Activated naive CD4-positive, alpha-beta T cell treated with anti-CD3 and anti-CD28 coated beads, Interleukin-2, amount 10 ng/mL, durations not matched to agents 7 days and 5 days (primary cell): Measurements from ENCODE around the gene ORAI2.
A peak's percentile ranks its signal among the peaks of the same experiment; 100 is the strongest.
"Not testable (repeated sequence)": the region's sequence is repeated elsewhere in the genome, so short reads cannot be mapped to it uniquely, and the experiment has no call there.

Experiments
- CTCF ChIA-PET: fragments of 350-600 bp; sonication (Branson Sonifier 250); formaldehyde crosslinking; loops from one replicate; lab custom pipeline; 2021; ENCODE audit warnings: antibody characterized with exemption; lab: Charles Lee
- DNase-seq: peaks from one replicate; pipeline ENCODE4 v3.0.0-alpha.2; 2020
- H3K27ac Mint-ChIP-seq: one replicate; pipeline ENCODE4 v1.8.0; 2021; ENCODE audit warnings: mild to moderate bottlenecking, moderate library complexity, mixed read lengths
- H3K27me3 Mint-ChIP-seq: one replicate; pipeline ENCODE4 v1.8.0; 2021; ENCODE audit warnings: mild to moderate bottlenecking, mixed read lengths
- H3K36me3 Mint-ChIP-seq: one replicate; pipeline ENCODE4 v1.8.0; 2021; ENCODE audit warnings: mixed read lengths
- H3K4me1 Mint-ChIP-seq: one replicate; pipeline ENCODE4 v1.8.0; 2021; ENCODE audit warnings: mixed read lengths
- H3K4me3 Mint-ChIP-seq: one replicate; pipeline ENCODE4 v1.8.0; 2021; ENCODE audit warnings: mild to moderate bottlenecking, moderate library complexity, mixed read lengths
- H3K9me3 Mint-ChIP-seq: one replicate; pipeline ENCODE4 v1.8.0; 2021; ENCODE audit warnings: mixed read lengths

Gene ORAI2

GRCh38 chr7:102494473-102495149 is 61.2 kb downstream of the ORAI2 start:
- DNase-seq, H3K27ac Mint-ChIP-seq, H3K9me3 Mint-ChIP-seq, CTCF ChIA-PET, H3K4me3 Mint-ChIP-seq, H3K27me3 Mint-ChIP-seq, H3K36me3 Mint-ChIP-seq, H3K4me1 Mint-ChIP-seq: not testable (repeated sequence)

- H3K27me3 Mint-ChIP-seq, DNase-seq, H3K4me3 Mint-ChIP-seq, H3K27ac Mint-ChIP-seq, H3K36me3 Mint-ChIP-seq, H3K4me1 Mint-ChIP-seq, H3K9me3 Mint-ChIP-seq, CTCF ChIA-PET: not testable (repeated sequence)
These were observed 63.5 kb downstream of the ORAI2 start for GRCh38 chr7:102496861-102497260.

- H3K4me1 Mint-ChIP-seq, CTCF ChIA-PET, H3K9me3 Mint-ChIP-seq, H3K36me3 Mint-ChIP-seq, H3K4me3 Mint-ChIP-seq, H3K27me3 Mint-ChIP-seq, H3K27ac Mint-ChIP-seq: not testable (repeated sequence)
- DNase-seq, result peak; percentile 11
These were observed 63.9 kb downstream of the ORAI2 start for GRCh38 chr7:102497308-102497707.

GRCh38 chr7:102498321-102498720 is 64.9 kb downstream of the ORAI2 start:
- H3K27ac Mint-ChIP-seq, H3K9me3 Mint-ChIP-seq, H3K27me3 Mint-ChIP-seq, H3K4me1 Mint-ChIP-seq, CTCF ChIA-PET, H3K36me3 Mint-ChIP-seq, H3K4me3 Mint-ChIP-seq: not testable (repeated sequence)
- DNase-seq, result peak; percentile 14

GRCh38 chr7:102503141-102503540 is 69.8 kb downstream of the ORAI2 start:
- H3K27ac Mint-ChIP-seq, H3K4me1 Mint-ChIP-seq, H3K9me3 Mint-ChIP-seq, CTCF ChIA-PET, H3K4me3 Mint-ChIP-seq, H3K36me3 Mint-ChIP-seq, H3K27me3 Mint-ChIP-seq, DNase-seq: not testable (repeated sequence)

- H3K4me3 Mint-ChIP-seq, H3K27me3 Mint-ChIP-seq, DNase-seq, H3K4me1 Mint-ChIP-seq, H3K9me3 Mint-ChIP-seq, CTCF ChIA-PET, H3K27ac Mint-ChIP-seq, H3K36me3 Mint-ChIP-seq: not testable (repeated sequence)
These were observed 72.2 kb downstream of the ORAI2 start for GRCh38 chr7:102505298-102506185.
